SK-N-SH treated with all-trans-retinoic acid at 6 μM for 48 hours (cell line): ENCODE data around the gene KIF21B.

ENCODE experiments used
- ATAC-seq: fragments of 200-7000 bp; cut with Tn5 transposase; 3 replicates; pipeline ENCODE4 v1.9.1; 2020; ENCODE audit warnings: mild to moderate bottlenecking, moderate library complexity
- BACH2 ChIP-seq: fragments of 250-450 bp; sonication (Bioruptor Pico); IDR thresholded peaks from 2 replicates; pipeline ENCODE4 v1.9.0; 2021; ENCODE audit warnings: mild to moderate bottlenecking, borderline replicate concordance
- CSDC2 ChIP-seq: fragments of 250-450 bp; sonication (Bioruptor Pico); IDR thresholded peaks from 2 replicates; pipeline ENCODE4 v1.5.0; 2020; ENCODE audit warnings: mild to moderate bottlenecking, moderate library complexity
- ESRRG ChIP-seq: fragments of 250-450 bp; sonication (Bioruptor Pico); IDR thresholded peaks from 2 replicates; pipeline ENCODE4 v1.6.1; 2021; ENCODE audit warnings: mild to moderate bottlenecking
- GLIS3 ChIP-seq: fragments of 250-450 bp; sonication (Bioruptor Pico); IDR thresholded peaks from 2 replicates; pipeline ENCODE4 v1.5.0; 2020; ENCODE audit warnings: mild to moderate bottlenecking, moderate library complexity
- OSR1 ChIP-seq: fragments of 250-450 bp; sonication (Bioruptor Pico); IDR thresholded peaks from 2 replicates; pipeline ENCODE4 v1.8.0; 2022; ENCODE audit warnings: moderate library complexity, mild to moderate bottlenecking, inconsistent platforms
- PPARA ChIP-seq: fragments of 250-450 bp; sonication (Bioruptor Pico); IDR thresholded peaks from 2 replicates; pipeline ENCODE4 v1.5.0; 2020; ENCODE audit warnings: mild to moderate bottlenecking, borderline replicate concordance
- SNAI2 ChIP-seq: fragments of 250-450 bp; sonication (Bioruptor Pico); IDR thresholded peaks from 2 replicates; pipeline ENCODE4 v1.5.0; 2020; ENCODE audit warnings: mild to moderate bottlenecking, moderate library complexity
- TCF4 ChIP-seq: fragments of 250-450 bp; sonication (Bioruptor Pico); IDR thresholded peaks from 2 replicates; pipeline ENCODE4 v1.8.0; 2021; ENCODE audit warnings: mild to moderate bottlenecking, moderate library complexity, borderline replicate concordance
- TOX ChIP-seq: fragments of 250-450 bp; sonication (Bioruptor Pico); IDR thresholded peaks from 2 replicates; pipeline ENCODE4 v1.8.0; 2021; ENCODE audit warnings: mild to moderate bottlenecking, moderate library complexity, borderline replicate concordance
- ZC3H10 ChIP-seq: fragments of 250-450 bp; sonication (Bioruptor Pico); IDR thresholded peaks from 2 replicates; pipeline ENCODE4 v1.5.1; 2021; ENCODE audit warnings: mild to moderate bottlenecking, moderate library complexity
- ZFP3 ChIP-seq: fragments of 250-450 bp; sonication (Bioruptor Pico); IDR thresholded peaks from 2 replicates; pipeline ENCODE4 v1.5.0; 2020; ENCODE audit warnings: mild to moderate bottlenecking, moderate library complexity
- ZFP30 ChIP-seq: fragments of 450-650 bp; formaldehyde crosslinking; IDR thresholded peaks from 2 replicates; pipeline ENCODE4 v1.5.0; 2022; ENCODE audit warnings: mild to moderate bottlenecking, moderate library complexity
- ZNF565 ChIP-seq: fragments of 450-650 bp; formaldehyde crosslinking; conservative IDR thresholded peaks from 2 replicates; pipeline ENCODE4 v1.5.0; 2020; ENCODE audit warnings: low read depth, mild to moderate bottlenecking, moderate library complexity
- ZNF70 ChIP-seq: fragments of 450-650 bp; formaldehyde crosslinking; IDR thresholded peaks from 2 replicates; pipeline ENCODE4 v1.5.0; 2020; ENCODE audit warnings: mild to moderate bottlenecking, moderate library complexity
- ZNF8 ChIP-seq: fragments of 450-650 bp; formaldehyde crosslinking; IDR thresholded peaks from 2 replicates; pipeline ENCODE4 v1.5.0; 2020; ENCODE audit warnings: mild to moderate bottlenecking, moderate library complexity
- TF ChIP-seq, protein P1 (sequence below): fragments of 250-450 bp; sonication (Bioruptor Pico); IDR thresholded peaks from 2 replicates; pipeline ENCODE4 v1.8.0; 2021; ENCODE audit warnings: low read depth, mild to moderate bottlenecking, moderate library complexity, borderline replicate concordance
- TF ChIP-seq, protein P2 (sequence below): fragments of 250-450 bp; sonication (Bioruptor Pico); IDR thresholded peaks from 2 replicates; pipeline ENCODE4 v1.5.1; 2020; ENCODE audit warnings: low read depth, mild to moderate bottlenecking, moderate library complexity
- TF ChIP-seq, protein P3 (sequence below): fragments of 250-450 bp; sonication (Bioruptor Pico); IDR thresholded peaks from 2 replicates; pipeline ENCODE4 v1.5.0; 2020; ENCODE audit warnings: mild to moderate bottlenecking, moderate library complexity
- TF ChIP-seq, protein P4 (sequence below): fragments of 250-450 bp; sonication (Bioruptor Pico); IDR thresholded peaks from 2 replicates; pipeline ENCODE4 v1.5.1; 2021; ENCODE audit warnings: mild to moderate bottlenecking, moderate library complexity

KIF21B gene

DNA sequence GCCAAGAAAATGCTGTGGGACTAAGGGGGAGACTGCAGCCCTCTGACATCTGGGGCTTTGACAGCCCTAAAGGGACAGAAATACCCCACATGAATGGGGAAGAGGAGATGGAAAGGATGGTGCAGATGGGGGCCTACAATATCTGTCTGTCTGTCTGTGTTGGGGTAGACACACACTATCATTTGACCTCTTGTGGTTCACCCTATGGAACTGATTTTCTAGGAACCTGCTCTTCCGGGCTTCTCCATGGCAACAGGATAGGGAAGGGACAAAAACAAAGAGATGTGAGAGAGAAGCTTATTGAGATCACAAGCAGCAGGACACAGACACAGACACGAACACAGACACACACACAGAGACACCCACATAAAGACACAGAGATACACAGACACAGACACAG is 17.1 kb downstream of the KIF21B start:
- ATAC-seq = no peak
- no peak for TF ChIP-seq BACH2
- TF ChIP-seq, protein P1, sequence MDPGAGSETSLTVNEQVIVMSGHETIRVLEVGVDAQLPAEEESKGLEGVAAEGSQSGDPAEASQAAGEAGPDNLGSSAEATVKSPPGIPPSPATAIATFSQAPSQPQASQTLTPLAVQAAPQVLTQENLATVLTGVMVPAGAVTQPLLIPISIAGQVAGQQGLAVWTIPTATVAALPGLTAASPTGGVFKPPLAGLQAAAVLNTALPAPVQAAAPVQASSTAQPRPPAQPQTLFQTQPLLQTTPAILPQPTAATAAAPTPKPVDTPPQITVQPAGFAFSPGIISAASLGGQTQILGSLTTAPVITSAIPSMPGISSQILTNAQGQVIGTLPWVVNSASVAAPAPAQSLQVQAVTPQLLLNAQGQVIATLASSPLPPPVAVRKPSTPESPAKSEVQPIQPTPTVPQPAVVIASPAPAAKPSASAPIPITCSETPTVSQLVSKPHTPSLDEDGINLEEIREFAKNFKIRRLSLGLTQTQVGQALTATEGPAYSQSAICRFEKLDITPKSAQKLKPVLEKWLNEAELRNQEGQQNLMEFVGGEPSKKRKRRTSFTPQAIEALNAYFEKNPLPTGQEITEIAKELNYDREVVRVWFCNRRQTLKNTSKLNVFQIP = no peak
- TF ChIP-seq GLIS3 (CRISPR knock-in tag) = no peak
- TF ChIP-seq, protein P2, sequence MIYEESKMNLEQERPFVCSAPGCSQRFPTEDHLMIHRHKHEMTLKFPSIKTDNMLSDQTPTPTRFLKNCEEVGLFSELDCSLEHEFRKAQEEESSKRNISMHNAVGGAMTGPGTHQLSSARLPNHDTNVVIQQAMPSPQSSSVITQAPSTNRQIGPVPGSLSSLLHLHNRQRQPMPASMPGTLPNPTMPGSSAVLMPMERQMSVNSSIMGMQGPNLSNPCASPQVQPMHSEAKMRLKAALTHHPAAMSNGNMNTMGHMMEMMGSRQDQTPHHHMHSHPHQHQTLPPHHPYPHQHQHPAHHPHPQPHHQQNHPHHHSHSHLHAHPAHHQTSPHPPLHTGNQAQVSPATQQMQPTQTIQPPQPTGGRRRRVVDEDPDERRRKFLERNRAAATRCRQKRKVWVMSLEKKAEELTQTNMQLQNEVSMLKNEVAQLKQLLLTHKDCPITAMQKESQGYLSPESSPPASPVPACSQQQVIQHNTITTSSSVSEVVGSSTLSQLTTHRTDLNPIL (CRISPR knock-in tag) = no peak
- TF ChIP-seq, protein P3, sequence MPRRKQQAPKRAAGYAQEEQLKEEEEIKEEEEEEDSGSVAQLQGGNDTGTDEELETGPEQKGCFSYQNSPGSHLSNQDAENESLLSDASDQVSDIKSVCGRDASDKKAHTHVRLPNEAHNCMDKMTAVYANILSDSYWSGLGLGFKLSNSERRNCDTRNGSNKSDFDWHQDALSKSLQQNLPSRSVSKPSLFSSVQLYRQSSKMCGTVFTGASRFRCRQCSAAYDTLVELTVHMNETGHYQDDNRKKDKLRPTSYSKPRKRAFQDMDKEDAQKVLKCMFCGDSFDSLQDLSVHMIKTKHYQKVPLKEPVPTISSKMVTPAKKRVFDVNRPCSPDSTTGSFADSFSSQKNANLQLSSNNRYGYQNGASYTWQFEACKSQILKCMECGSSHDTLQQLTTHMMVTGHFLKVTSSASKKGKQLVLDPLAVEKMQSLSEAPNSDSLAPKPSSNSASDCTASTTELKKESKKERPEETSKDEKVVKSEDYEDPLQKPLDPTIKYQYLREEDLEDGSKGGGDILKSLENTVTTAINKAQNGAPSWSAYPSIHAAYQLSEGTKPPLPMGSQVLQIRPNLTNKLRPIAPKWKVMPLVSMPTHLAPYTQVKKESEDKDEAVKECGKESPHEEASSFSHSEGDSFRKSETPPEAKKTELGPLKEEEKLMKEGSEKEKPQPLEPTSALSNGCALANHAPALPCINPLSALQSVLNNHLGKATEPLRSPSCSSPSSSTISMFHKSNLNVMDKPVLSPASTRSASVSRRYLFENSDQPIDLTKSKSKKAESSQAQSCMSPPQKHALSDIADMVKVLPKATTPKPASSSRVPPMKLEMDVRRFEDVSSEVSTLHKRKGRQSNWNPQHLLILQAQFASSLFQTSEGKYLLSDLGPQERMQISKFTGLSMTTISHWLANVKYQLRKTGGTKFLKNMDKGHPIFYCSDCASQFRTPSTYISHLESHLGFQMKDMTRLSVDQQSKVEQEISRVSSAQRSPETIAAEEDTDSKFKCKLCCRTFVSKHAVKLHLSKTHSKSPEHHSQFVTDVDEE = no peak
- no peak for TF ChIP-seq ZNF70 (CRISPR knock-in tag)
- TF ChIP-seq ZFP30 = no peak
- TF ChIP-seq, protein P4, sequence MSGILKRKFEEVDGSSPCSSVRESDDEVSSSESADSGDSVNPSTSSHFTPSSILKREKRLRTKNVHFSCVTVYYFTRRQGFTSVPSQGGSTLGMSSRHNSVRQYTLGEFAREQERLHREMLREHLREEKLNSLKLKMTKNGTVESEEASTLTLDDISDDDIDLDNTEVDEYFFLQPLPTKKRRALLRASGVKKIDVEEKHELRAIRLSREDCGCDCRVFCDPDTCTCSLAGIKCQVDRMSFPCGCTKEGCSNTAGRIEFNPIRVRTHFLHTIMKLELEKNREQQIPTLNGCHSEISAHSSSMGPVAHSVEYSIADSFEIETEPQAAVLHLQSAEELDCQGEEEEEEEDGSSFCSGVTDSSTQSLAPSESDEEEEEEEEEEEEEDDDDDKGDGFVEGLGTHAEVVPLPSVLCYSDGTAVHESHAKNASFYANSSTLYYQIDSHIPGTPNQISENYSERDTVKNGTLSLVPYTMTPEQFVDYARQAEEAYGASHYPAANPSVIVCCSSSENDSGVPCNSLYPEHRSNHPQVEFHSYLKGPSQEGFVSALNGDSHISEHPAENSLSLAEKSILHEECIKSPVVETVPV (CRISPR knock-in tag) = no peak
- no peak for TF ChIP-seq ZNF8 (CRISPR knock-in tag)
- no peak for TF ChIP-seq PPARA (CRISPR knock-in tag)
- no peak for TF ChIP-seq SNAI2 (CRISPR knock-in tag)
- TF ChIP-seq ESRRG = no peak
- no peak for TF ChIP-seq ZC3H10 (CRISPR knock-in tag)
- no peak for TF ChIP-seq TOX (CRISPR knock-in tag)
- no peak for TF ChIP-seq TCF4 (CRISPR knock-in tag)

DNA sequence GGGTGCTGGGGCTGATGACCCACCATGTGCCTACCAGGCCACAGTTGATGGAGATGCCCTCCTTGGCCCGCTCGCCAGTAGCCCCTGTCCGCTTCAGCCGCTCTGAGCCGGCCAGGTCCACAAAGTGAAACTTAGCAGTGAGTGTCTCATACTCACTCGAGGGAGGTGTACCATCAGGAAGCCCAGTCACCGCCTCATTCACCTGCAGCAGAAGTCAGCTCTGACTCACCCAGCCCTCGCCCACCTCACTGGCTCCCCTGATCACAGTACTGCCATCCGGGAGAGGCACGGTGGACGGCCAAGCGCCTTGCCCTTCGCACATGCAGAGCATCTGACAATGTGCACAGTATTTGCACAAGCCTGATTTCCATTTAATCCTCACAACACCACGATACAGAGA is 18.8 kb downstream of the KIF21B start:
- no peak for ATAC-seq
- TF ChIP-seq, protein P3 = no peak
- TF ChIP-seq OSR1 (CRISPR knock-in tag) (no peak), CSDC2 (no peak), ZNF70 (CRISPR knock-in tag) (no peak), ZFP3 (CRISPR knock-in tag) (no peak), ZNF565 (no peak), BACH2 (no peak), ZNF8 (CRISPR knock-in tag) (no peak)
- TF ChIP-seq, protein P1 = no peak
- TF ChIP-seq, protein P4 (CRISPR knock-in tag) = no peak
- TF ChIP-seq, protein P2 (CRISPR knock-in tag) = no peak
